ENCODE measurements around the gene GRK5.

DNA sequence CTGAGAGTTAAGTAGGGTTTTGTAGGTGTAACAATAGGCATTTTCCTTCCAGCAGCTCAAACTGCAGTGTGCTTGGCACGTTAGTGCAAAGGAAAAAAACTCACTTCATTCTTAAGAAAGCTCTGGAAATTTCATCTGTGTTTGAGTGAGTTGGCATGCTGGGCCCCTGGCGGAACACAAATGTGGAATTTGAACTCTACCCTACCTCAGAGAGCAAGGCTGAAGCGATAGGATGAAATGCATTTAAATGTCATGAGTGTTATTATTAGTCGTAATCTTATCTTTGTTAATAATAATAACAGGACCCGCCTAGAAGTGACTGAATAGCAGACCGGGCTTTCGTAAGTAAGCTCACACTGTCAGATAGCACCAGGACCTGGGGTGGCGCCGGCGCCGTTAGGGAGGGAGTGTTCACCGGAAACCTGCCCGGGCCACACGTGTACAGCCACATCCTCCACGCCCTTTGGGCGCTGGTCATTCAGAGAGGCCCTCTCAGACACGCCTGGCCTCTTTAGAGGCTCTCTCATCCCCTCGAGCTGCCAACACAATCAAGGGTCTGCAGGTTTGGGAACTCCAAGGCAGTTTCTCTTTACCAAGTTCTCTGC, 63.5 kb downstream of the GRK5 start:
- TF ChIP-seq, protein P1, sequence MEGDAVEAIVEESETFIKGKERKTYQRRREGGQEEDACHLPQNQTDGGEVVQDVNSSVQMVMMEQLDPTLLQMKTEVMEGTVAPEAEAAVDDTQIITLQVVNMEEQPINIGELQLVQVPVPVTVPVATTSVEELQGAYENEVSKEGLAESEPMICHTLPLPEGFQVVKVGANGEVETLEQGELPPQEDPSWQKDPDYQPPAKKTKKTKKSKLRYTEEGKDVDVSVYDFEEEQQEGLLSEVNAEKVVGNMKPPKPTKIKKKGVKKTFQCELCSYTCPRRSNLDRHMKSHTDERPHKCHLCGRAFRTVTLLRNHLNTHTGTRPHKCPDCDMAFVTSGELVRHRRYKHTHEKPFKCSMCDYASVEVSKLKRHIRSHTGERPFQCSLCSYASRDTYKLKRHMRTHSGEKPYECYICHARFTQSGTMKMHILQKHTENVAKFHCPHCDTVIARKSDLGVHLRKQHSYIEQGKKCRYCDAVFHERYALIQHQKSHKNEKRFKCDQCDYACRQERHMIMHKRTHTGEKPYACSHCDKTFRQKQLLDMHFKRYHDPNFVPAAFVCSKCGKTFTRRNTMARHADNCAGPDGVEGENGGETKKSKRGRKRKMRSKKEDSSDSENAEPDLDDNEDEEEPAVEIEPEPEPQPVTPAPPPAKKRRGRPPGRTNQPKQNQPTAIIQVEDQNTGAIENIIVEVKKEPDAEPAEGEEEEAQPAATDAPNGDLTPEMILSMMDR (IDR thresholded peaks at IDR 0.05) = no peak
- no peak for TF ChIP-seq ZFX (IDR thresholded peaks at IDR 0.05; ENCODE audit: borderline replicate concordance)
